Epithelial cell of esophagus (primary cell): Measurements from ENCODE around the gene ETFB.

Source experiments
- DNase-seq: peaks from one replicate; pipeline ENCODE4 v3.0.0; 2010; ENCODE audit warnings: low read depth
- H3K4me3 ChIP-seq: 2 replicates; pipeline ENCODE4 v1.5.1; 2011; ENCODE audit warnings: mild to moderate bottlenecking, low read length, control low read depth
- CTCF ChIP-seq: IDR thresholded peaks from 2 replicates; pipeline ENCODE4 v1.5.1; 2011; ENCODE audit warnings: low read depth, mild to moderate bottlenecking, low read length, control low read depth, inconsistent platforms; ENCODE audit not compliant: insufficient read depth; ENCODE audit errors: missing control alignments

Gene ETFB

GRCh38 chr19:51372649-51373504 is 6.7 kb upstream of the ETFB start, which contains the start of gene NKG7:
TSS of gene NKG7 (minus strand) at chr19:51372654. CDS start at chr19:51372535, 119 bp downstream.
- DNase-seq, result no peak
- TF ChIP-seq CTCF, result no peak
- no peak within 1 kb of the TSS for H3K4me3 ChIP-seq

GRCh38 chr19:51372021-51372648 is 5.9 kb upstream of the ETFB start:
- no peak for TF ChIP-seq CTCF
- no peak overlapping the region for H3K4me3 ChIP-seq
- no peak for DNase-seq

- no peak for DNase-seq
- H3K4me3 ChIP-seq, result no peak overlapping the region
- no peak for TF ChIP-seq CTCF
Observed at GRCh38 chr19:51371186-51371690, 5.0 kb upstream of the ETFB start.

- no peak overlapping the region for H3K4me3 ChIP-seq
- TF ChIP-seq CTCF, result no peak
- DNase-seq, result no peak
Observed at GRCh38 chr19:51370230-51370629, 4.0 kb upstream of the ETFB start.

GRCh38 chr19:51368366-51369282 is 2.4 kb upstream of the ETFB start, which contains the start of gene CLDND2:
TSS of gene CLDND2 (minus strand) at chr19:51369003. CDS start at chr19:51368577, 426 bp downstream.
- TF ChIP-seq CTCF, result no peak
- H3K4me3 ChIP-seq, result peak within 1 kb of the TSS; percentile 78
- DNase-seq, result no peak

GRCh38 chr19:51367565-51368365 is 1.6 kb upstream of the ETFB start:
- DNase-seq, result peak; percentile 98
- TF ChIP-seq CTCF, result no peak
- H3K4me3 ChIP-seq, result peak overlapping the region; percentile 78
